Epithelial cell of esophagus (primary cell): ENCODE data around the gene TLE2.

Experiments
- DNase-seq: peaks from one replicate; pipeline ENCODE4 v3.0.0; 2010; ENCODE audit warnings: low read depth
- H3K4me3 ChIP-seq: 2 replicates; pipeline ENCODE4 v1.5.1; 2011; ENCODE audit warnings: mild to moderate bottlenecking, low read length, control low read depth
- CTCF ChIP-seq: IDR thresholded peaks from 2 replicates; pipeline ENCODE4 v1.5.1; 2011; ENCODE audit warnings: low read depth, mild to moderate bottlenecking, low read length, control low read depth, inconsistent platforms; ENCODE audit not compliant: insufficient read depth; ENCODE audit errors: missing control alignments

The TLE2 gene

GRCh38 chr19:2950286-2951124, 78.6 kb downstream of the TLE2 start:
- H3K4me3 ChIP-seq = peak overlapping the region; percentile 96
- TF ChIP-seq CTCF = no peak
- peak; percentile 100 for DNase-seq

- peak overlapping the region; percentile 96 for H3K4me3 ChIP-seq
Measured at GRCh38 chr19:2949939-2950285, 79.2 kb downstream of the TLE2 start.

More at GRCh38 chr19:2949939-2950285, 79.2 kb downstream of the TLE2 start:
- TF ChIP-seq CTCF = no peak
- peak; percentile 10 for DNase-seq
